NCI-H2196 treated with DMSO at 0.1 percent for 48 hours (cell line): ENCODE results near the gene PTPN22.

Source experiments
- DNase-seq: peaks from one replicate; lab custom pipeline; 2025; ENCODE audit not compliant: unreplicated experiment; lab: John Stamatoyannopoulos, UW

Gene PTPN22

DNA sequence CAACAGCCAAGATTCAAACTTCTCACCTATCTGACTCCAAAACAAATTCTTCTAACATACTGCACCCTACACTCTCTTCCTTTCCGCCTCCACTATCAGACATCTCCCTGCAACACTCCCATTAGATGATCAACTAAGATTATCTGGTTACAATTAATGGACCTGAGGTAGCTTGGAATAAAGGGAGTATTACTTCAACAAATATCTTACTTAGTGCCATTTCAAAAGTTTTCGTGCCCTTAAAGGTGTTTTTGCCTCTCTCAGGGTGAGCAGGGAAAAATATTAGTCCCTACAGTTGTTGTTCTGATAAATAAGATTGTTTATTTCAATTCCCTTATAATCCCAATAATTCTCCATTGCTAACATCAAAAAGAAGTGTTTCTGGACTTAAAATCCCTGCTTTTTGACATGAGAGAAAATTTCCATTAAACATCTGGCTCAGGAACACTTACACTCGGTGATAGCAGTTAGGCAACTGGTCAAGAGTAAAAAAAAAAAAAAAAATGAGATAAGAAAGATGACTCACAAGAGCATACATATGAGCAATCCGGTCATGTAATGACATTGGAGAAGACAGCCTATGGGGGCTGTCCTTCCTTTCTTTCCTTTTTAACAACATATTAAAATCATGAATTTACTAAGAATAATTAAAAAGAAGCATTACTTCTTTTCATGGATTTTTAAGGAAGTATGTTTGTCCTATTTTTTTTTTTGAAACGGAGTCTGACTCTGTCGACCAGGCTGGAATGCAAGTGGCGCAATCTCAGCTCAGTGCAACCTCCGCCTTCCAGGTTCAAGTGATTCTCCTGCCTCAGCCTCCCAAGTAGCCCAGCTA lies 66.9 kb downstream of the PTPN22 start:
- no peak for DNase-seq

DNA sequence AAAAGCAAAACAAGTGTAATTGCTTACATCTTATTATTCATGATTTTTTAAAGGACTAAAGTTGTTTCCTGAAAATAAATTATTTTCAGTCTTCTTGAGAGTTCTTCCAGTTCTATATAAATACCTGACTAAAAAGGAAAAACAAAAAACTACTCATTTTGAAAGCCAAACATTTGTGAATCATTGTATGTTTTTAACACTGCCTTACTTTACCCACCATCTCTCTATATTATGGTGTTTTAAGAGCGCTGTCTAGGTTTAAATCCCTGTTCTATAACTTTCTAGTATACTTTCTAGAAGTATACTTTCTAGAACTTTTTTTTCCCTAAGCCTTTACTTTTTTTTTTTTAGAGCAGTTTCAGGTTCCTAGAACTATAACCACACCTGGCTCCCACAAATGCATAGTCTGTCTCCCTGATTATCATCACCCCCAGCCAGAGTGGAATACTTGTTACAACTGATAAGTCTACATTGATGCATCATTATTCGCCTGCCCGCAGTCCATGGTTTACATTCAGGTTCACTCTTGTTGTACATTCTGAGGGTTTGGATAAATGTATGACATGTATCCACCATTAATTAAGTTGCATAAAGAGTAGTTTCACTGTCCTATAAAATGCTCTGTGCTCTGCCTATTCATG lies 69.0 kb downstream of the PTPN22 start:
- DNase-seq, result no peak

DNA sequence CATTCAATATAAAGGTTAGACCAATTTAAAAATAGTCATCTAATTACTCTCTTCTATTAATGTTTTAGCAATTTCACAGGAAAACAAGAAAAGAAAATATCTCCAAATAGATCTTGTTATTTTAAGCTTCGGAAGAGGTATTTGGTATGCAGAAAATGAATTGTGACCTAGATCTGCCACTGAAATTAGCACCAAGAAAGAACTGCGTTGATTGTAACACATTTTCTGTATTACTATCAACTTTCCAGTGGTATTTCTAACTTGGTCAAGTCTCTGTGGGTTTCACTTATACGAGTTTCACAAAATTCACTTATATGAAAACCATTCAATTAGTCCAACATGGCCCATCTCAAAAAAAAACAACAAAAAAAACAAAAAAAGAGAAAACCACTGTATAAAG lies 71.0 kb downstream of the PTPN22 start:
- no peak for DNase-seq

DNA sequence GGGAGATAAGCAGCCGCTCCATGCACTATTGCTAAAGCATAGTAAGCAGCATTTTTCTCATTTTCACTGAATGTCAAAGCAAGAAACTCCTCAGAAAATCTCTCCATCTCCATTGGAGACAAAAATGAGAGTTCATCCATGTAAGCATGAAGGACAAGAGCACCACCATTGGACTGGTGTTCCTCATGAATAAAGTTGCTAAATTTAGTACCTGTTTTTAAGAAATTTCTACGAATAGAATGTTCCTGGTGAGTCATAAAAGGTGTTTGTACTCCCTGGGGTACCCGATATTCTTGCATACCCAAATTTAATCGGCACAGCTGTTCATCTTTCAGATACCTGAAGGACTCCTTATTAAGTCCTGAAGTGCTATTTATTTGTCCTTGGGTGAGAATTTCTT lies 74.0 kb downstream of the PTPN22 start:
- DNase-seq, result no peak

DNA sequence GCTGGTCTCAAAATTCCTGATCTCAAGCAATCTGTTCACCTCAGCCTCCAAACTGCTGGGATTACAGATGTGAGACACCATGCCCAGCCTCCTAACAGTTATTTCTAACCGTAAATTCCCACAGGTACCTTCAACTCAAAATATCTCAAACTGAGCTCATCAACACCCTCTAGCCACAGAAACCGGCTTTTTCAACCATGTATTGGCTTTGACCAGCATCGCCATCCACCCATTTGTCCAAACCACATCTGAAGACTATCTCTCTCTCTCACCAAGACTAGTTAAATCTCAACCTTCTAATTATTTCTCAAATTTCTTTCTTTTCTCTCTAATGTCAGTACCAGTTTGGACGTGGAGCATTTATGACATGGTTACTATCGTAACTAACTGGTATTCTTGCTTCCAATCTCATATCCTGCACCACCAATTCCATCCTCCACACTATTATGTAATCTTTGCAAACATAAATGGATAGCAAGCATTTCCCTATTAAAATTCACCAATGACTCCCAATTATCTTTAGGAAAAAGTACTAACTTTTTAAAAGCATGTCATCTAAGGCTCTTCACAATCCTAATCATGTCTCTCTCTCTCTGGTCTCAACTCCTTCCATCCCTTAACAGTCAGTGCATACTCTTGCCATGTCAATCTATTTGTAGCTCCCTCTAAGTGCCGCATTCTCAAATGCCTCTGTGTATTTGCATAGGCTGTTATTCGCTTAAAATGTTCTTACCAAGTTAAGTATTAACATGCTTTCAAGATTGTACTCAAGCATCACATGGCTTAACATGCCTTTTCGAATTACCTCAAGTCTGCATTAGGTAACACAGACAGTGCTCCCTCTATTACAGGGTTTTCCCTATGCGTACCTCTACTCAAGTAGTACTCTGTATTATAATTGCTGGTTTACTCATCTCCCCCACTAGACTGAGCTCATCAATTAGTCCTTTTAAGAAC lies 77.4 kb downstream of the PTPN22 start:
- DNase-seq, result no peak

DNA sequence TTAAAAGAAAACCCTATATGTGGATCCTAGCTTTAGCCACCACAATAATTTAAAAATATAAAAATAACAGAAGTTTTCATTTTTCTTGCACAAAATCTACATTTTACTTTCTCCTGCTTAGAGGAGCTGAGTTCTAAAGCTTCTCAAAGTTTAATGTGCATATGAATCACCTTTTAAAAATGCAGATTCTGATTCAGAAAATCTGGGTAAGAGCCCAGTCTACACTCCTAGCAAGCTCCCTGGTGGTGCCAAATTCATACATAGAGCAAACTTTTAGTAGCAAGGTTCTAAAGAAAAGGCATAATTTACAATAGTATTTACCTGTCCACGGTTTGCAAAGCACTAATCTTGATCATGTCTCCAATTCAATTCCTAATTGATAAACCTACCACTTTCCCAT lies 78.5 kb downstream of the PTPN22 start:
- no peak for DNase-seq

DNA sequence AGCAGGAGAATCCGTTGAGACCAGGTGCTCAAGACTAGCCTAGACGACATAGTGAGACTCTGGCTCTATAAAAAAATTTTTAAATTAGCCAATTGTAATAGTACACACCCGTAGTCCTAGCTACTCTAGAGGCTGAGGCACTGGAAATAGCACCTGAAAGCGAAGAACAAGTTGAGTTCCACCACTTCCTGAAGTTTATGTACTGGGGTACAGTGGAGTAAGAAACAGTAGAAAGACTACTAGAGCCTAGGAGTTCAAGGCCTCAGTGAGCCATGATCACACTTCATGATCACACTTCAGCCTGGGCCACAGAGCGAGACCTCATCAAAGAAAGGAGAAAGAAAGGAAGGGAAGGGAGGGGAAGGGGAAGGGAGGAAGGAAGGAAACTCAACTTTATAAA lies 79.0 kb downstream of the PTPN22 start:
- DNase-seq, result no peak

DNA sequence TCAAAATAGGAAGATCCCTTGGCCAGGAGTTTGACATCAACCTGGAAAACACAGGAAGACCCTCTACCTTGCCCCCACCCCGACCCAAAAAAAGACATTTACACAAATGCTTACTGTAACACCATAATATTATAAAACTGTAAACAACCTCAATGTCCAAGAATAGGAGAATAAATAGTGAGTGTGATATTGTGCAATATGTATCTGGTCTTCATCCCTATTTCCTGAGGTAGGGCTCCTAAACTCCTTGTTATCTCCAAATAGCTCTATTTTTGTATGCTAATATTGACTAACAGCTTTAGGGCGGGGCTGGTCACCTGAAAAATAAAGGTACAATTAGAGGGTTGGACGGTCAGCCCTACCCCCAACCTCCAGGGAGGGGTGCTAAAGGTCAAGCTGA lies 82.7 kb downstream of the PTPN22 start:
- DNase-seq, result no peak

DNA sequence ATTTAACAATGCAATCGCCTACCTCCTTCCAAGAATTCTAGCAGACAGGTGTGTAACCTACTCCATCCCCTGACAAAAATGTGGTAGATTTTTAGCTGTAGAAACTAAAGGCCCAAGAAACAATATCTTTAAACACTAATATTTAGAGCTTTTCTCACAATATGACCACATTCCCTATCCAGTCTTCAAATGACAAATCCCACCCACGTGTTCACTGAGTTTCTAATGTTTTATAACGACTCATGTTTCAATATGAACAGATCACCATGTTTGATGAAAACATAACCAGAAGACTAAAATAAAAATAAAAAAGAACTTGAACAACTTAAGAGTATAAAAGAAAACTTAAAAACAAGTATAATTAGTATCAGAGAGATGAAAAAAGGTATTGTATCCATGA lies 83.8 kb downstream of the PTPN22 start:
- DNase-seq, result no peak

DNA sequence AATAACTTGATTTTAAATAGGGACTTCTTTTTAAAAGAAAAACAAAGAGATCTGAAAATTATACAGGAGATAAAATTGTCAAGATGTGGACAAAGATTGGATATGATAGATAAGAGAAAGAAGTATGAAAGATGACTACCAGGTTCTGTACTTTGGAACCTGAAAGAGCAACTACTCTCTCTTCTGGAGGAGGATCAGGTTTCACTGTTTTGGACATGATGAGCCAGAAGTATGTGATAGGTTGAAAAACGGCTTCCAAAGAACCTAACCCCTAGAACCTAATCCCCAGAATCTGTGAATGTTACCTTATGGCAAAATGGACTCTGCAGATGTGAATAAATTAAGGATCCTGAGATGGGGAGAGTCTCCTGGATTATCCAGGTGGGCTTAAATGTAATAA lies 85.4 kb downstream of the PTPN22 start:
- DNase-seq, result no peak

DNA sequence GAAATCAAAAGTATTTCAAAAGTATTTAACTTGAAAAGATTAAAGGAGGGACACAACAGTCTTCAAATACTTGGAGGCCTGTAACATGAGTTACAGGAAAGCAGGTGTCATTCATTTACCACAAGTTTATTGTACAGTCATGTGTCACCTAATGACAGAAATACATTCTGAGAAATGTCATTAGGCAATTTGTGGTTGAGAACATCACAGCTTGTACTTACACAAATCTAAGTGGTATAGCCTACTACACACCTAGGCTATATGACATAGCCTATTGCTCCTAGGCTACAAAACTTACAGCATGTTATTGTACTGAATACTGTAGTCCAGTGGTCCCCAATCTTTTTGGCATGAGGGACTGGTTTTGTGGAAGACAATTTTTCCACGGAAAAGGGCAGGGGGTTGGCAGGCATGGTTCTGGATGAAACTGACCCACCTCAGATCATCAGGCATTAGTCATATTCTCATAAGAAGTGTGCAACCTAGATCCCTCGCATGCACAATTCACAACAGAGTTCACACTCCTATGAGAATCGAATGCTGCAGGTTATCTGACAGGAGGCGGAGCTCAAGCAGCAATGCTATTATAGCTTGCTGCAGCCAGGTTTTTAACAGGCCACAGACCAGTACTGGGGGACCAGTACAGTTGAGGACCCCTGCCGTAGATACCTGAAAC lies 87.3 kb downstream of the PTPN22 start:
- DNase-seq, result no peak

DNA sequence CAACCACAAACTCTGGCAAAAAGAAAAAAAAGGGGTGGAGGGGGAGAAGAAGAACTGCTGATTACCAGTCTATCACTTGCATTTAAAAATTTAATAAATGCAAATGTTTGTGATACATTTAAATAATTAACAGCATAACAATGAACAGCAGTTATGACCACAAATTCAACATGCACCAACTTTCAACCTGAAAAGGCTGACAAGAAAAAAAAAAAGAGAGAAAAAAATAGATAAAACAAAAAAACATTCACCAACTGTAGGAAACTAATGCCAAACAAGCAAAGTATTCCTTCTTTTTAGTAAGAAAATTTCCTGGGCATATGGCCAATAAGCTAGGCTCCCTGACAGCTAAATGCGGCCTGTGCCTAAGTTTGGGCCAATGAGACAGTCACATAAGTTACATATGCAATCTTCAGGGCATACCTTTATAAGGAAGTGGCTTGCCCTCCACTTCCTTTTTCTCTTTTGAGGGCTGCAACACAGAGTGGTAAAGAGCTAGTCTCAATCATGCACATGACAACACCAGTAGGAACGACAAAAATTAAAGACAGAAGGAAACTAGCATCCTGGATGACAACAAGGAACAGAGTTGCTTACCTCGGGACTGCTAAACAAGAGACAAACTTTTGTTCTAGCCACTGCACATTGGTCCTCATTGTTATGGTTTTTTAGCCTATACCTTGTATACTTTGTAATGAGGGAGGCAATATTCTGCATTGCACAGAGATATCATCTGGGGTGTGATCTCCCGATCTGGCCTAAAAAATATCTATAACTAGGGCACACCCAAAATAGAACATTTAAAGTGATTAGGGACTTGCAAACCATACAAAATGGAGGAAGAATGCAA lies 88.0 kb downstream of the PTPN22 start:
- DNase-seq, result no peak

DNA sequence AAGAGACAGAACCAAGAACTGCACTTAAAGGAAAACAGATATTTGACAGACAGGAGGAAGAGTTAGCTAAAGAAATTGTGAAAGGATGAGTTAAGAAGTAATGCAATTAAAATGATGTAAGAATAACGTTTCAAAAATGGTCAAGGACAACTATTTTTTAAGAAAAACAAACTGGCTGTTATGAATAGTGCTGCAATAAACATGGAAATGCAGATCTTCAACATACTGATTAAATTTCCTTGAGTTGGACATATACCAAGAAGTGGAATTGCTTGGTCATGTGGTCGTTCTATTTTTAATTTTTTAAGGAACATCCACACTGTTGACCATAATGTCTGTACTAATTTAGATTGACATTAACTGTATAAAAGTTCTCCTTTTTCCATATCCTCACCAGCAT lies 89.1 kb downstream of the PTPN22 start:
- DNase-seq, result no peak

DNA sequence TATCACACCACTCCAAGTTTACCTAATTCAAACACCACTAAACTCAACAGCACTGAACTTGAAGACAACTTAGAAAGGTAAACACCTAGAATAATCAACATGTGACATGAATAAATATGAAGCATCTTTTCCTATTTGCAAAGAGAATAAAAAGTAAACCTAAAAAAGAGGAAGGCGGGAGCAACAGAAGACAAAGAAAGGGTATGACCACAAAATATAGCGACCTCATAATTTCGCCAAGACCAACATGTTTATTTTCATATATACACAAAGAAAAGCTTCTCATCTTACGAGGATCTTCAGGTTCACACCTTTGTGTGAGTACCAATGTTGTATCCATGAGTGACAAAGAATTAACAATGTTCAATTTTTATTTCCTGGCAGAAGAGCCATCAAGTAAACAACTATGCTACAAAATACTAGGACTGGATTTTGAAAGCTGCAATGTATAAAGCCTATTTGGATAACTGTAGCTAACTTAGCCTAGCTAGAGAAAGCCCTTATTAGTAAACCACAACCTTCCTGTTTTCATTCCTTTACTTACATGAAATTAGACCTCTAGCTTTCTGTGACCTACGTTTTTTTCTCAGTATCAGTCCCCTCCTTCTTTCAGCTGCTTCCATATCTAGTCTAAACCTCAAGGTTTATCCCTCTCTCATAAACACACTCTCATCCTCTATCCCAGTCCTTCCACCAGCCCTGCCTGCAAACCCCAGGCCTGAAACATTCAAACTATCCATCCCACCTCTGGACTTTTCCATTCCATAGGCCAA lies 91.0 kb downstream of the PTPN22 start:
- DNase-seq, result no peak

DNA sequence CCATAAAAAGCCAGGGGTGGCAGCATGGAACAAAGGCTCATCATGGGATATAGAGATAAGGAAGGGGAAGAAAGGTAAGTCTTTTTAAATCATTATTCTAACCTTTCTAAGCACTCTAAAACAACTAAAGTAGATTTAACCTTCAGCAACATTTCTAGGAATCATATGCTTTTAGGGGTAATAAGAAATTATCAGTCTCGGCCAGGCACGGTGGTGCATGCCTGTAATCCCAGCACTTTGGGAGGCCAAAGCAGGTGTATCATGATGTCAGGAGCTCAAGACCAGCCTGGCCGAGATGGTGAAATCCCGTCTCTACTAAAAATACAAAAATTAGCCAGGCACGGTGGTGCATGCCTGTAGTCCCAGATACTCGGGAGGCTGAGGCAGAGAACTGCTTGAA lies 92.0 kb downstream of the PTPN22 start:
- no peak for DNase-seq

DNA sequence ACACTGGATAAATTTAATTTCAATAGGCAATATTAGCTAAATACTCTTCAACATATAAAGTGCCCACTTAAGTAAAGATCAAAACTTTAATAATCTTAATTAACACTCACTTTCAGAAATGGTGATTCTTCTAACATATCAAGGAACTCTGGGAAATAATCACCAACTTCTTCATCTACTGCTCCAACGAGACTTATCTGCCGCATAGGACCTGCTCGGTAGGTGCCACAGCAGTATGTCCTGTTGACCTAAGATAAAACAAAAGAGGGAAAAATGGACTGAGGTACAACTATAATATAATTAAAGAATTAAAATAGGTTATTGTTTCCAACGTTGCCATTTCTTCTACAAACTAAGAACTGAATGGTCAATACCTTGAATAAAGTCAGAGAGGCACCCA lies 94.0 kb downstream of the PTPN22 start:
- DNase-seq, result no peak

DNA sequence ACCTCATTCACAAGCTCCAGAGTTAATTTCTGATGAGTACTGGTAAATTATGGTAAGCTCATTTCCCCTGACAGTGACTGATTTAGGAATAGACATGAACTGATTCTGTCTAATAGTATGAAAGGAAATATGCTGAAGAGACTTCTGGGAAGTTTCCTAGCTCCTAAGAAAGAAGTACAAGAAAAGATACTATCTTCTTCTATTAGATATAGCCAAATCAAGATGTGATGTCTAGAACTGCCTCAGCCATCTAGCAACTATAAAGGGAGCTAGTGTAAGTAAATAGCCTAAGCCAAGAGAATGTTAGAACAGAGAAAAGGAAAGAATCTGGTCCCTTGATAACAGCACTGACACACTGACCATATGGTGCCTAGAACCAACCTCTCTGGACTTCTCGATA lies 101.5 kb downstream of the PTPN22 start:
- DNase-seq, result no peak

DNA sequence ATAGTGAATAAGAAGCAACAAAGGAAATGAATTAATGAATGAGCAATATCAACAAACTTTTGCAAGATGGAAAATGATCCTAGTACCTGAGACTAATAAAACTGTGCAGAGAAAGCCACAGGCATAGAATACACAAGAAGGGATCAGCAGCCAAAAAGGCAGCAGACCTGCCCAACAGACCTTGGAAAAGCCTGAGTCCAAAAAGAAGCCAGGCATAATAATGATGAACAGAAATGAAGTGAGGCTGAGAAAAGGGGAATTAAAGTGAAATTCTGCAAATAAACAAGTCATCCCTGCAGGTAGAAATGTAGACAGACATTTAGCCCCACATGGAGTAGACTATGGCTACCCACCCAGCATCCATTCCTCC lies 101.9 kb downstream of the PTPN22 start:
- DNase-seq, result no peak

DNA sequence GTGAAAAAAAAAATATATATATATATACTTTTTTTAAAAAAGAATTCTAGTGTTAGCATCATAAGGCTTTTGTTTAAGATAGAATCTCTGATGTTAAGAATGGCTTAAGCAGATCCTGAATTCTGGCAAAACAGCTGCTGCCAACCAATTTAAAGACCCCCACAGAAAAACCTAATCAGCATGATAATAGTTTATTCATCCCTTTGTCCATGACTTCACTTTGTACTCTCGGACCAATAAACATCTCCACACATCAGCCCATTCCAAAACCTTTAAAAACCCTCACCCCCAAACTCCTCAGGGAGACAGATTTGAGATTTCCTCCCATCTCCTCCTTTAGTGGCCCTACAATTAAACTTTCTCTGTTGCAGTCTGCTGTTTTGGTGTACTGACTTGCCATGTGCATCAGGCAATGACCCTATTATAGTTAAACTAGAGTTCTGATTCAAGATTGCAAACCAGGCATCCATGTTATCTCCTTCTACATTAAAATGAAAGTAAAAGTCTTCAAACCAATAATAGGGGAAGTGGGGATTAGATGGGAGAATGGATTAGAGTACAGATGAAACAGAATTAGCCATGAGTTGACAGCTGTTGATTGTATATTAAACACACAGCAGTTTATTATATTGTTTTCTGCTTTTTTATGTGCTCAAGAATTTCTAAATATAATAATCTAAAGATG lies 102.5 kb downstream of the PTPN22 start:
- DNase-seq, result no peak
